ENCODE data around the gene CD164. TPM values are rescaled to one million over a fixed set of nuclear protein-coding genes. Genes with fewer than 3 reads are reported as not detected.

Gene CD164
- total RNA-seq, 1 donor from 2014 or later: 262 TPM

- no peak for TF ChIP-seq CTCF (IDR thresholded peaks at IDR 0.05; ENCODE audit: unreplicated experiment)
- Mint-ChIP-seq H3K4me1 (ENCODE audit: low read depth) (peaks cover 4% of the 10 kb centered on the region), H3K4me3 (ENCODE audit: low read depth) (no peak overlapping the region), H3K36me3 (ENCODE audit: insufficient read depth) (no peaks in the 10 kb centered on the region), H3K27me3 (peaks cover 8% of the 10 kb centered on the region), H3K27ac (no peak overlapping the region), H3K9me3 (ENCODE audit: low read depth) (no peaks in the 10 kb centered on the region)
- DNase-seq (ENCODE audit: low spot score, unreplicated experiment): no peak
Observed at GRCh38 chr6:109396046-109396718, 13.9 kb upstream of the CD164 start.

- TF ChIP-seq CTCF (IDR thresholded peaks at IDR 0.05; ENCODE audit: unreplicated experiment): no peak
- no peak overlapping the region for H3K4me3 Mint-ChIP-seq (ENCODE audit: low read depth)
- H3K4me1 Mint-ChIP-seq (ENCODE audit: low read depth): peaks cover 14% of the 10 kb centered on the region
- no peaks in the 10 kb centered on the region for H3K36me3 Mint-ChIP-seq (ENCODE audit: insufficient read depth)
- no peaks in the 10 kb centered on the region for H3K9me3 Mint-ChIP-seq (ENCODE audit: low read depth)
- peaks cover 8% of the 10 kb centered on the region for H3K27me3 Mint-ChIP-seq
- no peak for DNase-seq (ENCODE audit: low spot score, unreplicated experiment)
- H3K27ac Mint-ChIP-seq: no peak overlapping the region
Observed at GRCh38 chr6:109393886-109394281, 11.6 kb upstream of the CD164 start.

DNA sequence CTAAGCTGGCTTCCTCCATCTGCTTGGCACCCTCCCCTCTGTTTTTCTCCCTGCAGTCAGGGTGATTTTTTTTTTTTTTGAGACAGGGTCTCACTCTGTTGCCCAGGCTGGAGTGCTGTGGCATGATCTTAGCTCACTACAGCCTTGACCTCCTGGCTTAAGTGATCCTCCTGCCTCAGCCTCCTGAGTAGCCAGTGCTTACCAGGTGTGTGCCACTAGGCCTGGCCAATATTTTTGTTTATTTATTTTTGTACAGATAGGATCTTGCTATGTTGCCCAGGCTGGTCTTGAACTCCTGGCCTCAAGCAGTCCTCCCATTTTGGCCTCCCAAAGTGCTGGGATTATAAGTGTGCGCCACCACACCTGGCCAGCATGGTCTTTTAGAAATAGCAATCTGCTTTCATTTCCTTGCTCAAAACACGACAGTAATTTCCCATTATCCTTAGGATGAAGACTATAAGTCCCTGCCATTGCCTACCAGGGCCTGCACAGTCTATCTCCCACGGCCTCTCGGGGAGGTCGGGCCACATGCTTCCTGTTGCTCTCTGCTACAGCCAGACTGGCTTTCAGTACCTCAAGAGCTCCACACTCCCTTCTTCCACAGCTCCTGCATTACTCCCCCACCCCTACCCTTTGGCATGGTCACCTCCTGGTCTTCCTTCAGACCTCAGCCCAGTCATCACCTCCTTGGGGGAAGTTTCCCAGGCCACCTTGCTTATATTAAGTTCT, 11.1 kb upstream of the CD164 start:
- DNase-seq (ENCODE audit: low spot score, unreplicated experiment): no peak
- Mint-ChIP-seq H3K27me3 (peaks cover 10% of the 10 kb centered on the region), H3K36me3 (ENCODE audit: insufficient read depth) (no peaks in the 10 kb centered on the region), H3K4me1 (ENCODE audit: low read depth) (peaks cover 20% of the 10 kb centered on the region), H3K9me3 (ENCODE audit: low read depth) (no peaks in the 10 kb centered on the region), H3K4me3 (ENCODE audit: low read depth) (no peak overlapping the region), H3K27ac (no peak overlapping the region)
- no peak for TF ChIP-seq CTCF (IDR thresholded peaks at IDR 0.05; ENCODE audit: unreplicated experiment)

GRCh38 chr6:109389650-109390274, 7.5 kb upstream of the CD164 start:
- no peak for TF ChIP-seq CTCF (IDR thresholded peaks at IDR 0.05; ENCODE audit: unreplicated experiment)
- Mint-ChIP-seq H3K9me3 (ENCODE audit: low read depth) (no peaks in the 10 kb centered on the region), H3K4me1 (ENCODE audit: low read depth) (peaks cover 32% of the 10 kb centered on the region), H3K36me3 (ENCODE audit: insufficient read depth) (no peaks in the 10 kb centered on the region), H3K27me3 (peaks cover 15% of the 10 kb centered on the region), H3K27ac (no peak overlapping the region), H3K4me3 (ENCODE audit: low read depth) (no peak overlapping the region)
- no peak for DNase-seq (ENCODE audit: low spot score, unreplicated experiment)

DNA sequence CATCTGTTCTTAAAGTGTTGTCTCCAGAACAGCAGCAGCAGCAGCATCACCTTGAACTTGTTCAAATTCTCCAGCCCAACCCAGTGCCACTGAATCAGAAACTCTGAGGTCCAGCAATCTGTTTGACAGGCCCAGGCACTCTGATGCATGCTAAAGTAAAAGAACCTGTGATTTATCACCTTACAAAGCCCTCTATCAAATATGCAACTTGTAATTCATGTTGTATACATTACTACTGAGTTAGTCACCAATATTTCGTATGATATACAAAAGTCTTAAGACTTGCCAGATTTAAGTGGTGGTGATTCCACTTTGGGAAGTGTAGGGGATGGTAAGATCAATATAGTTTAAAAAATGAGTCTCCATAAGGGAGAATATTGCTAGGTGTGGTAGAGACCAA, 6.0 kb upstream of the CD164 start:
- H3K4me3 Mint-ChIP-seq (ENCODE audit: low read depth): no peak overlapping the region
- H3K27ac Mint-ChIP-seq: no peak overlapping the region
- no peaks in the 10 kb centered on the region for H3K9me3 Mint-ChIP-seq (ENCODE audit: low read depth)
- peaks cover 11% of the 10 kb centered on the region for H3K27me3 Mint-ChIP-seq
- no peak for TF ChIP-seq CTCF (IDR thresholded peaks at IDR 0.05; ENCODE audit: unreplicated experiment)
- peaks cover 42% of the 10 kb centered on the region for H3K4me1 Mint-ChIP-seq (ENCODE audit: low read depth)
- no peaks in the 10 kb centered on the region for H3K36me3 Mint-ChIP-seq (ENCODE audit: insufficient read depth)
- DNase-seq (ENCODE audit: low spot score, unreplicated experiment): no peak
